Stomach smooth muscle (tissue), 2 donors: ENCODE results near the gene SLC1A7.

ENCODE experiments used
- H3K27ac ChIP-seq: one replicate; pipeline ENCODE4 v1.7.0; 2013; ENCODE audit warnings: mild to moderate bottlenecking, low read length, inconsistent platforms
- H3K27me3 ChIP-seq, 2 donors: one replicate each; pipeline ENCODE4 v1.7.0; 2013; ENCODE audit warnings: low read length in 2 of 2; ENCODE audit not compliant: insufficient read depth in 2 of 2, control insufficient read depth in 1 of 2
- H3K36me3 ChIP-seq, 2 donors: one replicate each; pipeline ENCODE4 v1.7.0; 2013; ENCODE audit warnings: low read length in 2 of 2; ENCODE audit not compliant: control insufficient read depth in 2 of 2, insufficient read depth in 2 of 2
- H3K4me1 ChIP-seq: one replicate; pipeline ENCODE4 v1.7.0; 2013; ENCODE audit warnings: low read length; ENCODE audit not compliant: control insufficient read depth, insufficient read depth
- H3K4me3 ChIP-seq, 2 donors: one replicate each; pipeline ENCODE4 v1.7.0; 2013; ENCODE audit warnings: low read length in 2 of 2
- H3K9ac ChIP-seq, 2 donors: one replicate each; pipeline ENCODE4 v1.7.0; 2013; ENCODE audit warnings: low read length in 2 of 2, mild to moderate bottlenecking in 1 of 2
- H3K9me3 ChIP-seq, 2 donors: one replicate each; pipeline ENCODE4 v1.7.0; 2013; ENCODE audit warnings: low read length in 2 of 2; ENCODE audit not compliant: control insufficient read depth in 2 of 2
- donor health status: healthy.
- donor health status: Pancreatic carcinoma.

Gene SLC1A7

GRCh38 chr1:53050310-53050709 lies 92.1 kb downstream of the SLC1A7 start:
- Histone ChIP-seq H3K4me3 (no peak overlapping the region), H3K27me3 (no peaks in the 10 kb centered on the region), H3K36me3 (peaks cover 5 to 7% of the 10 kb centered on the region in 2 donors), H3K9me3 (no peaks in the 10 kb centered on the region), H3K9ac (no peak overlapping the region), H3K27ac (no peak overlapping the region), H3K4me1 (peaks cover 34% of the 10 kb centered on the region)

GRCh38 chr1:53049574-53049967 lies 92.9 kb downstream of the SLC1A7 start:
- Histone ChIP-seq H3K27ac (no peak overlapping the region), H3K36me3 (peaks cover 5 to 7% of the 10 kb centered on the region in 2 donors), H3K9ac (no peak overlapping the region), H3K27me3 (no peaks in the 10 kb centered on the region), H3K4me1 (peaks cover 34% of the 10 kb centered on the region), H3K4me3 (no peak overlapping the region), H3K9me3 (no peaks in the 10 kb centered on the region)

GRCh38 chr1:53048960-53049573 lies 93.4 kb downstream of the SLC1A7 start:
- H3K27me3 ChIP-seq: no peaks in the 10 kb centered on the region
- H3K4me1 ChIP-seq: peaks cover 34% of the 10 kb centered on the region
- H3K9me3 ChIP-seq: no peaks in the 10 kb centered on the region
- no peak overlapping the region for H3K4me3 ChIP-seq
- no peak overlapping the region for H3K27ac ChIP-seq
- H3K9ac ChIP-seq: no peak overlapping the region
- peaks cover 5 to 7% of the 10 kb centered on the region in 2 donors for H3K36me3 ChIP-seq

- Histone ChIP-seq H3K36me3 (peaks cover 2 to 4% of the 10 kb centered on the region in 2 donors), H3K9ac (no peak overlapping the region), H3K27ac (peak overlapping the region; percentile 32)
Measured at GRCh38 chr1:53047737-53048736, 94.4 kb downstream of the SLC1A7 start.

GRCh38 chr1:53046930-53047329 lies 95.5 kb downstream of the SLC1A7 start:
- H3K4me3 ChIP-seq: no peak overlapping the region
- H3K9me3 ChIP-seq: no peaks in the 10 kb centered on the region
- H3K9ac ChIP-seq: no peak overlapping the region
- H3K4me1 ChIP-seq: peaks cover 34% of the 10 kb centered on the region
- no peaks in the 10 kb centered on the region for H3K27me3 ChIP-seq
- no peak overlapping the region for H3K27ac ChIP-seq
- H3K36me3 ChIP-seq: peaks cover 0 to 4% of the 10 kb centered on the region in 2 donors

More at GRCh38 chr1:53047737-53048736, 94.4 kb downstream of the SLC1A7 start:
- H3K9me3 ChIP-seq: no peaks in the 10 kb centered on the region
- H3K4me3 ChIP-seq: no peak overlapping the region
- H3K27me3 ChIP-seq: no peaks in the 10 kb centered on the region
- H3K4me1 ChIP-seq: peaks cover 34% of the 10 kb centered on the region

GRCh38 chr1:53044926-53045325 lies 97.5 kb downstream of the SLC1A7 start:
- no peaks in the 10 kb centered on the region for H3K9me3 ChIP-seq
- H3K4me1 ChIP-seq: peaks cover 32% of the 10 kb centered on the region
- H3K27me3 ChIP-seq: no peaks in the 10 kb centered on the region
- no peak overlapping the region for H3K27ac ChIP-seq
- peaks cover 2 to 3% of the 10 kb centered on the region in 2 donors for H3K36me3 ChIP-seq
- H3K9ac ChIP-seq: no peak overlapping the region
- H3K4me3 ChIP-seq: no peak overlapping the region

- Histone ChIP-seq H3K4me3 (no peak overlapping the region), H3K4me1 (peaks cover 17% of the 10 kb centered on the region), H3K27me3 (no peaks in the 10 kb centered on the region), H3K27ac (no peak overlapping the region), H3K9ac (no peak overlapping the region), H3K9me3 (no peaks in the 10 kb centered on the region), H3K36me3 (peaks cover 14% of the 10 kb centered on the region in 2 donors)
Measured at GRCh38 chr1:53043271-53043670, 99.2 kb downstream of the SLC1A7 start.

GRCh38 chr1:53038566-53038965 lies 103.9 kb downstream of the SLC1A7 start:
- H3K27ac ChIP-seq: no peak overlapping the region
- peaks cover 14 to 17% of the 10 kb centered on the region in 2 donors for H3K36me3 ChIP-seq
- H3K9ac ChIP-seq: no peak overlapping the region
- no peaks in the 10 kb centered on the region for H3K27me3 ChIP-seq
- no peaks in the 10 kb centered on the region for H3K9me3 ChIP-seq
- H3K4me3 ChIP-seq: no peak overlapping the region
- no peaks in the 10 kb centered on the region for H3K4me1 ChIP-seq
